HepG2 (cell line): ENCODE data around the gene CCDC54. TPM values are rescaled to one million over a fixed set of nuclear protein-coding genes. Genes with fewer than 3 reads are reported as not detected.
A peak's percentile ranks its signal among the peaks of the same experiment; 100 is the strongest.

Experiments used
- ATAC-seq: fragments of 200-7000 bp; cut with Tn5 transposase; 3 replicates; pipeline ENCODE4 v1.9.1; 2020; ENCODE audit warnings: mild to moderate bottlenecking, moderate library complexity
- BruUV-seq: library from RNA; stranded (reverse); fragments of 400-500 nt; replicated peaks from 2 replicates; lab custom pipeline; 2021; lab: Mats Ljungman, UMichigan
- CTCF ChIA-PET: fragments of 300-600 bp; formaldehyde crosslinking; extraction: SDS; loops from one replicate; lab custom pipeline; 2021; ENCODE audit warnings: low total read pairs, inconsistent platforms, low intra/inter-chr PET ratio; lab: Yijun Ruan, JAX
- POLR2A ChIA-PET: fragments of 350-600 bp; sonication (Branson Sonifier 250); formaldehyde crosslinking; loops from one replicate; lab custom pipeline; 2020; ENCODE audit warnings: antibody characterized with exemption, inconsistent platforms; lab: Yijun Ruan, JAX
- DNase-seq: peaks from one replicate; pipeline ENCODE4 v3.0.0-alpha.2; 2015; ENCODE audit warnings: low spot score
- FAIRE-seq: peaks from 3 replicates; lab custom pipeline; 2011; peaks lifted over from hg19 to GRCh38; lab: Jason Lieb, UNC
- H2AFZ ChIP-seq: one replicate; pipeline ENCODE4 v1.6.1; 2011; ENCODE audit warnings: low read length, inconsistent platforms
- H3K27ac ChIP-seq: fragments of 300-600 bp; 3 replicates; pipeline ENCODE4 v1.8.0; 2011; ENCODE audit warnings: mixed run types, mild to moderate bottlenecking, mixed read lengths, low read length, inconsistent platforms; ENCODE audit not compliant: insufficient read depth; ENCODE audit errors: extremely low read length
- H3K27me3 ChIP-seq, 2 experiments: fragments of 200-600 bp in 1 of 2; 2 replicates in 1 of 2; 3 replicates in 1 of 2; pipeline versions ENCODE4 v1.6.0 to v1.8.0; 2011; ENCODE audit warnings: low read length in 2 of 2, mild to moderate bottlenecking in 2 of 2, moderate library complexity in 2 of 2, inconsistent platforms in 1 of 2; ENCODE audit not compliant: insufficient read depth in 2 of 2, control insufficient read depth in 1 of 2
- H3K36me3 ChIP-seq, 2 experiments: fragments of 200-600 bp in 1 of 2; replicated peaks in 1 of 2; 2 replicates in 1 of 2; 3 replicates in 1 of 2; pipeline versions ENCODE4 v1.5.1 to v1.8.0; 2011; ENCODE audit warnings: low read length in 2 of 2, inconsistent platforms in 1 of 2; ENCODE audit not compliant: insufficient read depth in 2 of 2, control insufficient read depth in 1 of 2
- H3K4me1 ChIP-seq: 2 replicates; pipeline ENCODE4 v1.5.1; 2012; ENCODE audit warnings: low read length, inconsistent platforms; ENCODE audit not compliant: insufficient read depth
- H3K4me2 ChIP-seq: 2 replicates; pipeline ENCODE4 v1.6.0; 2011; ENCODE audit warnings: low read depth, low read length, inconsistent platforms
- H3K4me3 ChIP-seq, 3 experiments: fragments of 200-600 bp in 1 of 3; sonication (generic), shearing (Covaris generic) in 1 of 3; replicated peaks in 1 of 3; 2 replicates each; pipeline ENCODE4 v1.5.1; 2011 to 2016; ENCODE audit warnings: low read length in 3 of 3, inconsistent platforms in 2 of 3, low read depth in 2 of 3, mild to moderate bottlenecking in 2 of 3, control low read depth in 1 of 3, mixed read lengths in 1 of 3; ENCODE audit not compliant: insufficient read depth in 1 of 3
- H3K79me2 ChIP-seq: one replicate; pipeline ENCODE4 v1.6.1; 2011; ENCODE audit warnings: low read length, inconsistent platforms; ENCODE audit not compliant: insufficient read depth
- H3K9ac ChIP-seq: 2 replicates; pipeline ENCODE4 v1.6.0; 2011; ENCODE audit warnings: mild to moderate bottlenecking, low read depth, low read length, inconsistent platforms; ENCODE audit not compliant: insufficient read depth
- H3K9me3 ChIP-seq: 2 replicates; pipeline ENCODE4 v1.5.1; 2012; ENCODE audit warnings: mild to moderate bottlenecking, low read length
- H4K20me1 ChIP-seq: 2 replicates; pipeline ENCODE4 v1.6.0; 2011; ENCODE audit warnings: inconsistent platforms, mild to moderate bottlenecking, low read length, moderate library complexity; ENCODE audit not compliant: insufficient read depth
- FOXK1 ChIP-seq: sonication (generic); formaldehyde crosslinking; IDR thresholded peaks from 2 replicates; pipeline ENCODE4 v1.4.0; 2020; ENCODE audit warnings: low read depth, missing genetic modification reagents, borderline replicate concordance
- IKZF1 ChIP-seq: fragments of 450-650 bp; IDR thresholded peaks from 2 replicates; pipeline ENCODE4 v1.7.1; 2016
- SMC3 ChIP-seq: IDR thresholded peaks from 2 replicates; pipeline ENCODE4 v1.6.1; 2011; ENCODE audit warnings: low read length, improper control_type of control experiment
- STAG1 ChIP-seq: sonication (generic); formaldehyde crosslinking; IDR thresholded peaks from 2 replicates; pipeline ENCODE4 v1.4.0; 2020; ENCODE audit warnings: missing genetic modification reagents
- TEAD3 ChIP-seq: optimal IDR thresholded peaks from 2 replicates; pipeline ENCODE3; 2016; ENCODE audit warnings: borderline replicate concordance
- ZFP82 ChIP-seq: sonication (generic); formaldehyde crosslinking; IDR thresholded peaks from 2 replicates; pipeline ENCODE4 v1.5.1; 2020; ENCODE audit warnings: mild to moderate bottlenecking, missing genetic modification reagents, borderline replicate concordance
- ZNF747 ChIP-seq: sonication (generic); formaldehyde crosslinking; IDR thresholded peaks from 2 replicates; pipeline ENCODE4 v1.8.1; 2023; ENCODE audit warnings: missing genetic modification reagents, mild to moderate bottlenecking, borderline replicate concordance
- WGBS: methylation state at CpG from one replicate; pipeline ENCODE4 v1.1.6; 2017; ENCODE audit warnings: low lambda C conversion rate; 5-methylcytosine and 5-hydroxymethylcytosine counted together
- in situ Hi-C: cut with HindIII; loops from 2 replicates; pipeline ENCODE4 v1.10.0; 2017; ENCODE audit warnings: low pct_unique_long_range_greater_than_20kb; ENCODE audit not compliant: extremely low pct_ligation_motif_present
- intact Hi-C: fragments of 100-400 bp; cut with micrococcal nuclease; formaldehyde crosslinking; loops from one replicate; pipeline ENCODE4 v1.10.0; 2022; ENCODE audit not compliant: unreplicated experiment
- polyA plus RNA-seq, 8 experiments: library from polyadenylated mRNA; depleted of rRNA in 3 of 8; stranded (reverse) in 7 of 8; unstranded in 1 of 8; fragments of >200 nt; fragmentation: Illumina TruSeq in 4 of 8; extraction: Trizol in 4 of 8; gene quantifications; 2 replicates each; pipeline versions ENCODE4 v1.2.1 to v1.2.3, GENCODE V29; 2011 to 2016; ENCODE audit warnings: low read depth in 4 of 8, missing spikeins in 1 of 8, mixed read lengths in 1 of 8; ENCODE audit not compliant: insufficient read depth in 1 of 8
- total RNA-seq, 5 experiments: library from RNA; depleted of rRNA; stranded (reverse); fragments of >200 nt; fragmentation: Illumina TruSeq; extraction: Trizol; gene quantifications; 2 replicates each; pipeline ENCODE4 v1.2.3, GENCODE V29; 2016; ENCODE audit warnings: low read depth in 1 of 5
- TF ChIP-seq, protein P1 (sequence below): sonication (generic); formaldehyde crosslinking; IDR thresholded peaks from 2 replicates; pipeline ENCODE4 v1.5.0; 2020; ENCODE audit warnings: mild to moderate bottlenecking, missing genetic modification reagents
- TF ChIP-seq, protein P2 (sequence below): sonication (generic); formaldehyde crosslinking; IDR thresholded peaks from 2 replicates; pipeline ENCODE4 v1.5.0; 2020; ENCODE audit warnings: mild to moderate bottlenecking, missing genetic modification reagents, moderate library complexity
- TF ChIP-seq, protein P3 (sequence below): sonication (generic); formaldehyde crosslinking; IDR thresholded peaks from 2 replicates; pipeline ENCODE4 v1.4.0; 2020; ENCODE audit warnings: missing genetic modification reagents

Gene CCDC54
- total and polyA plus RNA-seq, 2 of the 13 experiments (the other 11 are each of a cell fraction or from before 2014, with no cell fraction given): not detected

DNA sequence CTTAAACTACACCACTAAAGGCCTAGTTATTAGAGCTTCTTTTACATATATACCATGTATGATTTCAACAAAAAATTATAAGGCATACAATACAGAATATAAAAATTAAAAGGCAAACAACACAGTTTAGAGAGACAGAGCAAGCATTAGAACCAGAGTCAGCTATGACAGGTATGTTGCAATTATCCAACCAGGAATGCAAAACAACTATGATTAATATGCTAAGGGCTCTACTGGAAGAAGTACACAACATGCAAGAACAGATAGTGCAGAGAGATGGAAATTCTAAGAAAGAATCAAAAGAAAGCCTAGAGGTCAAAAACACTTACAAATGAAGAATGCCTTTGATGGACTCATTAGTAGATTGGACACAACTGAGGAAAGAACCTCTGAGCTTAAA is 39.6 kb downstream of the CCDC54 start (continued):
- TF ChIP-seq, protein P1, sequence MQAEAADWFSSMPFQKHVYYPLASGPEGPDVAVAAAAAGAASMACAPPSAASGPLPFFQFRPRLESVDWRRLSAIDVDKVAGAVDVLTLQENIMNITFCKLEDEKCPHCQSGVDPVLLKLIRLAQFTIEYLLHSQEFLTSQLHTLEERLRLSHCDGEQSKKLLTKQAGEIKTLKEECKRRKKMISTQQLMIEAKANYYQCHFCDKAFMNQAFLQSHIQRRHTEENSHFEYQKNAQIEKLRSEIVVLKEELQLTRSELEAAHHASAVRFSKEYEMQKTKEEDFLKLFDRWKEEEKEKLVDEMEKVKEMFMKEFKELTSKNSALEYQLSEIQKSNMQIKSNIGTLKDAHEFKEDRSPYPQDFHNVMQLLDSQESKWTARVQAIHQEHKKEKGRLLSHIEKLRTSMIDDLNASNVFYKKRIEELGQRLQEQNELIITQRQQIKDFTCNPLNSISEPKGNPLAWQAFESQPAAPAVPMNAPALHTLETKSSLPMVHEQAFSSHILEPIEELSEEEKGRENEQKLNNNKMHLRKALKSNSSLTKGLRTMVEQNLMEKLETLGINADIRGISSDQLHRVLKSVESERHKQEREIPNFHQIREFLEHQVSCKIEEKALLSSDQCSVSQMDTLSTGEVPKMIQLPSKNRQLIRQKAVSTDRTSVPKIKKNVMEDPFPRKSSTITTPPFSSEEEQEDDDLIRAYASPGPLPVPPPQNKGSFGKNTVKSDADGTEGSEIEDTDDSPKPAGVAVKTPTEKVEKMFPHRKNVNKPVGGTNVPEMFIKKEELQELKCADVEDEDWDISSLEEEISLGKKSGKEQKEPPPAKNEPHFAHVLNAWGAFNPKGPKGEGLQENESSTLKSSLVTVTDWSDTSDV (CRISPR knock-in tag): no peak
- TF ChIP-seq ZNF747: no peak

DNA sequence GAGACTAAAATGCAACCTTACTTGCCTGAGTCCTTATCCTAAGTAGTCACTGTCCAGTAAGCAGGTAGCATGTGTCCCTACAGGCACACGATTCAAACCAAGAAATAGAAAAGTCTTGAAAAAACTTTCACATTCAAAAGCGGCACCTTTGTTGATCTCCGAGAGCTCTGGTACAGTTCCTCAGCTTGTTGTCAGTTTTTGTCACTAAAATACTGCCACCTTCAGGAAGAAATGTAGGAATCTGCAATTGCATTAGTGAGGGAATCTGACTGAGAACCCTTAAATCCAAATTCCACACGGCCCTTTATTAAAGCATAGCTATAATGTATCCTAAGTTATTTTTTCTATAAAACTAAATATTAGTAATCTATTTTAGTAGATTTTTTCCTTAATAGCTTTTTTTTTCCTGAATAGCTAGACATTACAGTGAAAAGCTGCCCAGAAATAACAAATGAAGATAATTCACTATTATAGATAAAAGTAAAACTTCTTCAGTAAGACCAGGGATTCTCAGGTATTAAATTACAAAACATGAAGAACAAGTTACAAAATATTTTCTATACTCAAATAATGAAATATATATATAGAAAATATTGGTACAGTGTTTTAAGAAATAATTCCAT is 44.0 kb downstream of the CCDC54 start:
- Histone ChIP-seq H3K27ac (no peak overlapping the region), H3K36me3 (no peaks in the 10 kb centered on the region), H4K20me1 (no peaks in the 10 kb centered on the region), H3K9ac (no peak overlapping the region), H3K27me3 (no peaks in the 10 kb centered on the region; a peak in 1 of 5 replicates), H2AFZ (no peak overlapping the region), H3K4me3 (no peak overlapping the region), H3K4me2 (peak overlapping the region; percentile 57)
- intact Hi-C loops: loop anchor here (1.0 to 2.0 kb wide), 2 partner anchors 148 to 185 kb away; no protein-coding TSS in a partner anchor
- FAIRE-seq: peak; percentile 72
- ATAC-seq: peak; percentile 75
- peak; percentile 52 for DNase-seq
- TF ChIP-seq SMC3: peak; percentile 21; the same call in 1 of the 2 replicates
- TF ChIP-seq FOXK1: peak; percentile 72; the same call in 1 of the 2 replicates
- TF ChIP-seq TEAD3: peak; percentile 98
- peak; percentile 53 for TF ChIP-seq STAG1 (CRISPR knock-in tag)
- no peak for TF ChIP-seq IKZF1
- TF ChIP-seq, protein P2, sequence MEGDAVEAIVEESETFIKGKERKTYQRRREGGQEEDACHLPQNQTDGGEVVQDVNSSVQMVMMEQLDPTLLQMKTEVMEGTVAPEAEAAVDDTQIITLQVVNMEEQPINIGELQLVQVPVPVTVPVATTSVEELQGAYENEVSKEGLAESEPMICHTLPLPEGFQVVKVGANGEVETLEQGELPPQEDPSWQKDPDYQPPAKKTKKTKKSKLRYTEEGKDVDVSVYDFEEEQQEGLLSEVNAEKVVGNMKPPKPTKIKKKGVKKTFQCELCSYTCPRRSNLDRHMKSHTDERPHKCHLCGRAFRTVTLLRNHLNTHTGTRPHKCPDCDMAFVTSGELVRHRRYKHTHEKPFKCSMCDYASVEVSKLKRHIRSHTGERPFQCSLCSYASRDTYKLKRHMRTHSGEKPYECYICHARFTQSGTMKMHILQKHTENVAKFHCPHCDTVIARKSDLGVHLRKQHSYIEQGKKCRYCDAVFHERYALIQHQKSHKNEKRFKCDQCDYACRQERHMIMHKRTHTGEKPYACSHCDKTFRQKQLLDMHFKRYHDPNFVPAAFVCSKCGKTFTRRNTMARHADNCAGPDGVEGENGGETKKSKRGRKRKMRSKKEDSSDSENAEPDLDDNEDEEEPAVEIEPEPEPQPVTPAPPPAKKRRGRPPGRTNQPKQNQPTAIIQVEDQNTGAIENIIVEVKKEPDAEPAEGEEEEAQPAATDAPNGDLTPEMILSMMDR (CRISPR knock-in tag): peak; percentile 71
- no peak for TF ChIP-seq ZFP82 (CRISPR knock-in tag)
- TF ChIP-seq, protein P3, sequence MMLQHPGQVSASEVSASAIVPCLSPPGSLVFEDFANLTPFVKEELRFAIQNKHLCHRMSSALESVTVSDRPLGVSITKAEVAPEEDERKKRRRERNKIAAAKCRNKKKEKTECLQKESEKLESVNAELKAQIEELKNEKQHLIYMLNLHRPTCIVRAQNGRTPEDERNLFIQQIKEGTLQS (CRISPR knock-in tag): no peak
- TF ChIP-seq, all 625 proteins: peak for 5
- CTCF ChIA-PET: interaction anchor here (1.3 to 2.0 kb wide), 2 partner anchors 149 to 186 kb away, joined by 6 to 9 read pairs; no protein-coding TSS in a partner anchor
- WGBS: 0% methylated on average over 4 of the region's 4 CpGs
- no peaks in the 10 kb centered on the region for H3K4me1 ChIP-seq
- POLR2A ChIA-PET: no interaction called here
- H3K9me3 ChIP-seq: no peaks in the 10 kb centered on the region
- H3K79me2 ChIP-seq: no peaks in the 10 kb centered on the region
- no TSS peak for BruUV-seq
- in situ Hi-C loops: loop anchor here (10.0 kb wide), 2 partner anchors 146 to 186 kb away; no protein-coding TSS in a partner anchor
